HepG2 (cell line): ENCODE measurements around the gene ZNF813. TPM values are rescaled to one million over a fixed set of nuclear protein-coding genes. Genes with fewer than 3 reads are reported as not detected.
A peak's percentile ranks its signal among the peaks of the same experiment; 100 is the strongest.

Experiments
- ARID3A ChIP-seq: IDR thresholded peaks from 2 replicates; pipeline ENCODE4 v1.6.1; 2012; ENCODE audit warnings: low read depth, low read length, improper control_type of control experiment
- ARNT ChIP-seq: fragments of 450-650 bp; IDR thresholded peaks from 2 replicates; pipeline ENCODE4 v1.6.1; 2017
- BORCS8-MEF2B ChIP-seq: sonication (generic); formaldehyde crosslinking; IDR thresholded peaks from 2 replicates; pipeline ENCODE4 v1.8.0; 2022; ENCODE audit warnings: mild to moderate bottlenecking, missing genetic modification reagents
- CHCHD3 ChIP-seq: sonication (generic); formaldehyde crosslinking; IDR thresholded peaks from 2 replicates; pipeline ENCODE4 v1.8.0; 2022; ENCODE audit warnings: mild to moderate bottlenecking, missing genetic modification reagents, moderate library complexity
- EED ChIP-seq: sonication (generic); formaldehyde crosslinking; IDR thresholded peaks from 2 replicates; pipeline ENCODE4 v1.5.0; 2020; ENCODE audit warnings: mild to moderate bottlenecking, missing genetic modification reagents
- GMEB1 ChIP-seq: sonication (generic); formaldehyde crosslinking; IDR thresholded peaks from 2 replicates; pipeline ENCODE4 v1.5.1; 2020; ENCODE audit warnings: missing genetic modification reagents, mild to moderate bottlenecking, borderline replicate concordance
- HHEX ChIP-seq: IDR thresholded peaks from 2 replicates; pipeline ENCODE4 v1.6.1; 2016; ENCODE audit warnings: control low read depth
- HNRNPL ChIP-seq: fragments of 200-400 bp; formaldehyde crosslinking; IDR thresholded peaks from 2 replicates; pipeline ENCODE4 v1.6.1; 2017; ENCODE audit warnings: mild to moderate bottlenecking, low read depth, low read length
- HNRNPUL1 ChIP-seq: fragments of 200-400 bp; formaldehyde crosslinking; IDR thresholded peaks from 2 replicates; pipeline ENCODE4 v1.6.1; 2017; ENCODE audit warnings: low read depth, mild to moderate bottlenecking, low read length, moderate library complexity
- KAT7 ChIP-seq: IDR thresholded peaks from 2 replicates; pipeline ENCODE4 v1.6.1; 2018; ENCODE audit warnings: borderline replicate concordance, missing compliant biosample characterization
- KLF12 ChIP-seq: sonication (generic); formaldehyde crosslinking; IDR thresholded peaks from 2 replicates; pipeline ENCODE4 v1.4.0; 2020; ENCODE audit warnings: missing genetic modification reagents, borderline replicate concordance
- KLF16 ChIP-seq, 2 experiments: sonication (generic) in 1 of 2; formaldehyde crosslinking in 1 of 2; IDR thresholded peaks; 2 replicates each; pipeline versions ENCODE4 v1.6.1 to v1.8.0; 2016 to 2023; ENCODE audit warnings: missing genetic modification reagents in 2 of 2, missing compliant biosample characterization in 1 of 2
- KMT2B ChIP-seq: IDR thresholded peaks from 2 replicates; pipeline ENCODE4 v1.6.1; 2016; ENCODE audit warnings: missing genetic modification reagents, missing compliant biosample characterization
- MATR3 ChIP-seq: sonication (generic); formaldehyde crosslinking; IDR thresholded peaks from 2 replicates; pipeline ENCODE4 v1.4.0; 2020; ENCODE audit warnings: missing genetic modification reagents
- NFKB2 ChIP-seq: sonication (generic); formaldehyde crosslinking; IDR thresholded peaks from 2 replicates; pipeline ENCODE4 v1.4.0; 2020; ENCODE audit warnings: missing genetic modification reagents, borderline replicate concordance
- RBM39 ChIP-seq: fragments of 200-400 bp; formaldehyde crosslinking; IDR thresholded peaks from one replicate; pipeline ENCODE4 v1.6.1; 2018; ENCODE audit warnings: antibody characterized with exemption, mild to moderate bottlenecking, low read depth, low read length; ENCODE audit not compliant: poor library complexity, severe bottlenecking
- RNF2 ChIP-seq: fragments of 450-650 bp; conservative IDR thresholded peaks from 2 replicates; pipeline ENCODE4 v1.6.1; 2016; ENCODE audit warnings: low read depth
- SOX13 ChIP-seq, 3 experiments: fragments of 450-650 bp in 1 of 3; sonication (generic) in 1 of 3; formaldehyde crosslinking in 1 of 3; IDR thresholded peaks in 2 of 3; conservative IDR thresholded peaks in 1 of 3; 2 replicates each; pipeline versions ENCODE4 v1.5.0 to v1.6.1; 2016 to 2020; ENCODE audit warnings: antibody characterized with exemption in 1 of 3, mild to moderate bottlenecking in 1 of 3, missing compliant biosample characterization in 1 of 3, missing genetic modification reagents in 1 of 3, moderate library complexity in 1 of 3
- SOX6 ChIP-seq, 2 experiments: fragments of 450-650 bp in 1 of 2; sonication (generic) in 1 of 2; formaldehyde crosslinking in 1 of 2; IDR thresholded peaks; 2 replicates each; pipeline versions ENCODE4 v1.4.0 to v1.6.1; 2017 to 2020; ENCODE audit warnings: antibody characterized with exemption in 1 of 2, mild to moderate bottlenecking in 1 of 2, missing genetic modification reagents in 1 of 2
- THYN1 ChIP-seq: sonication (generic); formaldehyde crosslinking; IDR thresholded peaks from 2 replicates; pipeline ENCODE4 v1.8.1; 2023; ENCODE audit warnings: low read depth, mild to moderate bottlenecking, moderate library complexity, missing genetic modification reagents, borderline replicate concordance
- ZBTB2 ChIP-seq: sonication (generic); formaldehyde crosslinking; IDR thresholded peaks from 2 replicates; pipeline ENCODE4 v1.8.0; 2022; ENCODE audit warnings: low read depth, missing genetic modification reagents
- ZBTB3 ChIP-seq: sonication (generic); formaldehyde crosslinking; IDR thresholded peaks from 2 replicates; pipeline ENCODE4 v1.4.0; 2020; ENCODE audit warnings: low read depth, mild to moderate bottlenecking, moderate library complexity, missing genetic modification reagents, borderline replicate concordance
- ZNF547 ChIP-seq: sonication (generic); formaldehyde crosslinking; IDR thresholded peaks from 2 replicates; pipeline ENCODE4 v1.5.1; 2020; ENCODE audit warnings: mild to moderate bottlenecking, missing genetic modification reagents
- ZNF784 ChIP-seq: sonication (generic); formaldehyde crosslinking; IDR thresholded peaks from 2 replicates; pipeline ENCODE4 v1.5.1; 2020; ENCODE audit warnings: missing genetic modification reagents, mild to moderate bottlenecking, borderline replicate concordance
- polyA plus RNA-seq, 8 experiments: library from polyadenylated mRNA; depleted of rRNA in 3 of 8; stranded (reverse) in 7 of 8; unstranded in 1 of 8; fragments of >200 nt; fragmentation: Illumina TruSeq in 4 of 8; extraction: Trizol in 4 of 8; gene quantifications; 2 replicates each; pipeline versions ENCODE4 v1.2.1 to v1.2.3, GENCODE V29; 2011 to 2016; ENCODE audit warnings: low read depth in 4 of 8, missing spikeins in 1 of 8, mixed read lengths in 1 of 8; ENCODE audit not compliant: insufficient read depth in 1 of 8
- total RNA-seq, 5 experiments: library from RNA; depleted of rRNA; stranded (reverse); fragments of >200 nt; fragmentation: Illumina TruSeq; extraction: Trizol; gene quantifications; 2 replicates each; pipeline ENCODE4 v1.2.3, GENCODE V29; 2016; ENCODE audit warnings: low read depth in 1 of 5

ZNF813 gene
- total and polyA plus RNA-seq, 2 of the 13 experiments (the other 11 are each of a cell fraction or from before 2014, with no cell fraction given): 2.1 to 8.9 TPM

GRCh38 chr19:53520547-53521372 is 53.2 kb downstream of the ZNF813 start (continued):
- TF ChIP-seq GMEB1 (CRISPR knock-in tag): peak; percentile 88
- no peak for TF ChIP-seq ZNF547 (CRISPR knock-in tag)
- no peak for TF ChIP-seq ZBTB3 (CRISPR knock-in tag)
- no peak for TF ChIP-seq SOX6 (IDR thresholded peaks at IDR 0.05)
- no peak; the same call in 1 of the 2 replicates for TF ChIP-seq SOX6 (CRISPR knock-in tag; IDR thresholded peaks at IDR 0.05)
- no peak for TF ChIP-seq BORCS8-MEF2B
- TF ChIP-seq ARID3A: no peak
- TF ChIP-seq CHCHD3 (CRISPR knock-in tag): no peak
- TF ChIP-seq ARNT: no peak
- peak; percentile 61; the same call in 1 of the 2 replicates for TF ChIP-seq KMT2B (CRISPR knock-in tag)
- no peak for TF ChIP-seq RBM39
- no peak for TF ChIP-seq HNRNPUL1
- TF ChIP-seq HNRNPL: no peak
- TF ChIP-seq THYN1: no peak
- no peak for TF ChIP-seq ZNF784 (CRISPR knock-in tag)
- no peak for TF ChIP-seq KAT7 (CRISPR knock-in tag)
- no peak for TF ChIP-seq HHEX (CRISPR knock-in tag)
- no peak for TF ChIP-seq MATR3 (CRISPR knock-in tag)
- no peak for TF ChIP-seq EED
- TF ChIP-seq RNF2: no peak
- no peak for TF ChIP-seq NFKB2 (CRISPR knock-in tag)
- no peak for TF ChIP-seq KLF16 (CRISPR knock-in tag; IDR thresholded peaks at IDR 0.05)
- TF ChIP-seq SOX13 (IDR thresholded peaks at IDR 0.05): no peak
- no peak for TF ChIP-seq SOX13 (CRISPR knock-in tag; conservative IDR thresholded peaks at IDR 0.05 in 1 of 2, IDR thresholded peaks at IDR 0.05 in 1 of 2)
- TF ChIP-seq ZBTB2: no peak
- TF ChIP-seq KLF12 (CRISPR knock-in tag): no peak
